Stimulated activated CD8-positive, alpha-beta memory T cell treated with anti-CD3 and anti-CD28 coated beads, Interleukin-15, amount 100 ng/mL, for 24 hours (primary cell): ENCODE data around the gene NFAT5.
A peak's percentile ranks its signal among the peaks of the same experiment; 100 is the strongest.
"Not testable (repeated sequence)": the region's sequence is repeated elsewhere in the genome, so short reads cannot be mapped to it uniquely, and the experiment has no call there.

Experiments used
- DNase-seq: peaks from one replicate; pipeline ENCODE4 v3.0.0-alpha.2; 2020; ENCODE audit warnings: low read depth

NFAT5 gene

GRCh38 chr16:69565671-69566239 is at the start of gene NFAT5:
Gene NFAT5, plus strand, starts transcription at chr16:69565966. Its CDS starts 336 bp downstream, at chr16:69566302.
- DNase-seq: peak; percentile 96

DNA sequence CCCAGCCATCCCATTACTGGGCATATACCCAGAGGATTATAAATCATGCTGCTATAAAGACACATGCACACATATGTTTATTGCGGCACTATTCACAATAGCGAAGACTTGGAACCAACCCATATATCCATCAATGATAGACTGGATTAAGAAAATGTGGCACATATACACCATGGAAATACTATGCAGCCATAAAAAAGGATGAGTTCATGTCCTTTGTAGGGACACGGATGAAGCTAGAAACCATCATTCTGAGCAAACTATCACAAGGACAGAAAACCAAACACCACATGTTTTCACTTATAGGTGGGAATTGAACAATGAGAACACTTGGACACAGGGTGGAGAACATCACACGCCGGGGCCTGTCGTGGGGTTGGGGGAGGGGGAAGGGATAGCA is 47.9 kb upstream of the NFAT5 start:
- not testable (repeated sequence) for DNase-seq

DNA sequence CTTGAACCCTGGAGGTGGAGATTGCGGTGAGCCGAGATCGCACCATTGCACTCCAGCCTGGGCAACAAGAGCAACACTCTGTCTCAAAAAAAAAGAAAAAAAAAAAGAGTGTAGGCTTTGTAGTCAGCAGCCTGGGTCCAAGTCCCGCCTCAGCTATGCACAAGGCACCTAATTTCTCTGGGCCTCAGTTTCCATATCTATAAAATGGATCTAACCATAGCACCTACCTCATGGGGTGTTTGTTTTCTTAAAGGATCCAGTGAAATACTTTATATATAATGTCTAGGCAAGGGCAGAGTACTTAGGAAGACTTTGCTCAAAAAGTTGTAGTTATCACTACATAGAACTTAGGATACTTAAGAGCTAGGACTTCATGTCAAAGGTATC is 45.4 kb upstream of the NFAT5 start:
- DNase-seq: no peak

DNA sequence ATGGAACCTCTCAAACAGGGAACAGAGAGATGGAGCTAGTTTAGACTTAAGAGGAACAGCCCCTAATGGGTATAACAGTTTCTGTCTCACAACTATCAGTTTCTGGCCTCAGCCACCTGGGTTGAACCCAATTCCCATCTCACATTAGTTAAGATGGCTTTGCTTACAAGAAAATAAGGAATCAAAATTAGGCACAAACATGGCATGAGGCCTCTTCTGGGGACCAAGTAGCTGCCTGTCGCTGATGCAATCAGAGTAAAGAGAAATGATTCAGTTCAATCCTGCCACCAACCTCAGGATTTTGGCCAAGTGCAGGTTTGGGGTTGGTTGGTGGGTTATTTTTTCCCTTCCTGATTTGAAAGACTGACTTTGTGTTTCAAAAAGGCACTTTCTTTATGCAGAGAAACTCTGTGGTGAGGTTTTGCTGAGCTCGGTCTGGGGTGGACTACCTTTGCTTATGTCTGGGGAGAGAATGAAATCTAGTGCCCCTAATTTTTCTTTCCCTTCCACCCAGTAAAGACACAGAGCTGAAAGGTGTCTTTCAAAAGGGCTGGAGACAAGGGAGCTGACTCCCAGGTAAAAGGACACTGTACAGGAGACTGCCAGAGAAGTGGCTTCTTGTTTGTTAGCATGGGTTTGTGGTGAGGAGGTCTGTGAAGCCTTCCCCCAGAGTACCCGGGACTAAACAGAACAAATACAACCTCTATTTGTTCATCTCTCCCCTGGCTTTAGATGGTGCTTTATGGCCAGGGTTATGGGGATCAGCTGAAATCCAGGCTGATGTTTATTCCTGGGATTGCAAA is 44.8 kb upstream of the NFAT5 start:
- no peak for DNase-seq

DNA sequence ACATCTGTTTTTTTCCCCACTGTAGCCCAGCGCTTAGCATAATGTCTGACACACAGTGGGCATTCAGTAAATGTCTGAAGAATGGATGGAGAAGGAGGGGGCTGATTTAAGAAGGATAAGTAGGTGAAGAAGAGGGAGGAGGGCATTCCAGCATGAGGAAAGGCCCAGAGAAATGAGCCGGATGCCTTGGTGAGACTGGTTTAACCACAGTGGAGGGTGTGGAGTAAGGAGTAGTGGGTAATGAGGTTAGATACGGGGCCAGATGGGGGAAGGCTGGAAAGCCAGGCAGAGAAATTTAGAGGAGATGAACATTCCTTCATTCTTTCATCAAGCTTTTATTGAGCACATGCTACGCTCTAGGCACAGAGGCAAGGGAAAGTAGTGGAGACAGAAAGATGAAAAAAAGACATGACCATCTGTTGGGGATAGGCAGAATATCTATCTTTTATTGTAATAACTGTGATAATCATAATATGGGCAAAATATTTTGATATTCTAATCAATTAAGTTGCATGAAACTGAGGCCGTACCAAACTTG is 43.7 kb upstream of the NFAT5 start:
- no peak for DNase-seq

GRCh38 chr16:69522732-69523404 is 42.9 kb upstream of the NFAT5 start:
- DNase-seq: no peak

DNA sequence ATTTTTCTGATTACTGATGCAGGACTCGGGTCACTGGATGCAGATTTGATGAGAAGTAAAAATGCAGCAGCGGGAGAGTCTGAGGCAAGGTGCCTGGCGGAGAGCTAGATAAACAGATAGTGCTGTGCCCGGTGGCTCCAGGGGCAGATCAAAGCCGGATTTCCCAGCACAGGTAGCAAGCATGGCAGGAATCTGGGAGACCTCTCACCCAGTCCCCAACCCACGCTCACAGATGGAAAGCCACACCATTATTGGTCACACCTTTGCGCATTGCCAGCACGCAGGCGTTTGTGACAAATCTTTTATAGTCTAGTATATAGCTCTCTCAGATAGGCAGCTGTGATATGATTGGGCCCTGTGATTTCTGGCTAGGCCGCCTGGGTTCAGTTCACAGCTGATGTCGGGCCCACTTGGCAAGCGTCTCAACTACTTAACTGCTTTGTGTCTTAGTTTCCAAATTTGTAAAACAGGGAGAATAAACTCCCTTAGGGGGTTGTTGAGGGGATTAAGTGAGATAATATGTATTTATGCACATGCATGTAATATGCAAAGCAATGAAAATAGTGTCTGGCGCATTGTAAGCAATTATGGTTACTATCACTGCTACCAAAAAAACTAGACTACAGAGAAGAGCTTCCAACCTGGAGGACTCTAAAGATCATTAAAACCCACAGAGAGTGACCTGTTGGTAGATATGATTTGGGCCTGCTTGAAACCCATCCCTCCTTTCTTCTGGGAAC is 42.0 kb upstream of the NFAT5 start:
- no peak for DNase-seq

DNA sequence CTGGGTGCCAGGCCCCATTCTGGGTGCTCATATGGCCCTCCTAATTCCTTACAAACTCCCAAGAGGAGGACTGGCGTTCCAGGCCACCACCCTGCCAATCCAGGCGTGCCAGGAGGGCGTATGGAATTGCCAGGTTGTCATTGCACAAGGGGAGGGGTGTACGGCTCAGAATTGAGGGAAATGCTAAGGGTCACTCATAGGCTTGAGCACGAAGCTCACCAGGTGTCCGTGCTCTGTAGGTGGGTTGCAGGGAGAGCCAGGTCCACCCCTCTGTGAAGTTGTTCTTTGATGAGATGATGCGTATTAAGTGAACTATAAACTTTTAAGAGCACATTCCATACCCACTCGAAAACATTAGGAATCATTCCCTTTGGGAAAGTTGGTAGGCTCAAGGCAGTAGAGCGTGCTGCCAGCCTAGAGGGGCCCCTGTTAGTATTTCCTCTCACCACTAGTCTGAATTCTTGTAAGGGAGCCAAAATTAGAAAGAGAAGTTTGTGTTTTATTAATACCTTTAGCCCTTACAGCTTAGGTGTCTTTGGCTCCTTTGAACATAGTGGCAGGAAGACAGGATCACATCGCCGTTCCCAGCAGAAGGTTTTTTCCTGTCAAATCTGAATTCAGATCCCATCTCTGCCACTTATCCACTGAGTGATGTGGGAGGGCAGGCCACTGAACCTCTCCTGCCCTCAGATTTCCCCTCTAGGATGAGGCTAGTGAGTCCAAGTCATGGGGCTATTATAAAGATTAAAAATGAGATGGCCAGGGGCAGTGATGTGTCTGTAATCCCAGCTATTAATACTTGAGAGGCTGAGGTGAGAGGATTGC is 38.7 kb upstream of the NFAT5 start:
- no peak for DNase-seq

DNA sequence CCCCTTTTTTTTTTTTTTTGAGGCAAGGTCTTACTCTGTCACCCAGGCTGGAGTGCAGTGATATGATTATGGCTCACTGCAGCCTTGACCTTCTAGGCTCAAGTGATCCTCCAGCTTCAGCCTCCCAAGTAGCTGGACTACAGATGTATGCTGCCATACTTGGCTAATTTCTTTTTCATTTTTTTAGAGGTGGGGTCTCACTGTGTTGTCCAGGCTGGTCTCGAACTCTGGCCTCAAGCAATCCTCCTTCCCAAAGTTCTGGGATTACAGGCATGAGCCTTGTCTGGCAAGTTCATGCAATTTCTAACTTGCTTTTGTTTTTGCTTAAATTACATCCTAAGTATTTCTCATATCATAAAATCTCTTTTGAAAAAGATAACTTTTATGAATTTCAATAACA is 33.8 kb upstream of the NFAT5 start:
- no peak for DNase-seq

- DNase-seq: no peak
These were observed 32.9 kb upstream of the NFAT5 start for GRCh38 chr16:69532641-69533455.

- DNase-seq: no peak
These were observed 31.0 kb upstream of the NFAT5 start for GRCh38 chr16:69534720-69535119.

DNA sequence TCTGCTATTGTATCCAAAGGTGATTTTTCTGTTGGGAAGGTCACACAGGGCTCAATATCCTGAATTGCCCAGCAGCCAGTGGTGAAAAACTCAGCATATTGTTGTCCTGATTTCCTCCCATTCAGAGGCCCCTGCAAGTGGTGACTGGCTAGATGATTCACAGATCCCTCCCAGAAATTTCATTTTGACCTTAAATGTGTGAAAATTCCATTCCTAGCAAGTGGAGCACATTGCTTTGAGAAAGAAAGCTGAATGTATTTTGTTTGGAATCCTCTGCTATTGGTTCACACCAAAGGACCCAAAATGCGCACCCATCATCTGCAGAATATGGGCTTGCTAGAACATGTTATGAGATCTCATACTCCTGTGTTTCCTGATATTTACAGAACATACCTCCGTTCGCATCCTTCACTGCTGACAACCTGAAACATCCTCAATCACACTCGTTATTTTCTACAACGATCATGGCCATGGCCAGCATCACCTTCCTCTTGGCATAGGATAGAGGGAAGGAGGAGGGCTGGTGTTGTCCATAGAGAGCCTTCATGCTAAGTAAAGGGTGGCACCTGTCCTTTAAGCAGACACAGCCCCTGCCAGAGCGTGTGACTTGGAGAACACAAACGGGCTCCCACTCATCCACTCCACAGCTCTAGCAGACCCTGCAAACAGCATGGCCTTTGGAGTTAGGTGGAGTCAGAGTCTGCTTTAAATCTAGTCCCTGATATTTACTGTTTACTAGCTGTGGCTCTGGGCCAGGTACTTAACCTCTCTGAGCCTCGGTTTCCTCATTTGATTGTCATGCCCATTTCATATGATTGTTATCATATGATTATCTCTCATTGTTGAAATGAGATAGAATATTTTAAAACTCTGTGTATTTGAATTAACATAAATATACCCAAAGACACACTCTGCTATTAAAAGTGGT is 30.4 kb upstream of the NFAT5 start:
- no peak for DNase-seq

DNA sequence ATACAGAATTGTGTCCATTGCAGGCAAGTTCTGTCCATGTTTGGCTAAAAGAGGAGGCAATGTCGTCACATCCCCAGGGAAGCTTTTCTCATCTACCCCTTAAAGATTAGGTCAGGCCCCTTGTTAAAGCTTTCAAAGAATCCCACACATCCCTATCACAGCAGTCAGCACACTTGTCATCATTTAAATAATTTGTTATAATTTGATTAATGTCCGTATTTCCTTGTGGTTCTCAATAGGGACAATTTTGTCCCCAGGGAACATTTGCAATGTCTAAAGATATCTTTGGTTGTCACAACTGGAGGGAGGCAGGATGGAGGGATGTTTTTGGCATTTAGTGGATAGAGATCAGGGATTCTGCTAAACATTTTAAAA is 28.1 kb upstream of the NFAT5 start:
- no peak for DNase-seq

DNA sequence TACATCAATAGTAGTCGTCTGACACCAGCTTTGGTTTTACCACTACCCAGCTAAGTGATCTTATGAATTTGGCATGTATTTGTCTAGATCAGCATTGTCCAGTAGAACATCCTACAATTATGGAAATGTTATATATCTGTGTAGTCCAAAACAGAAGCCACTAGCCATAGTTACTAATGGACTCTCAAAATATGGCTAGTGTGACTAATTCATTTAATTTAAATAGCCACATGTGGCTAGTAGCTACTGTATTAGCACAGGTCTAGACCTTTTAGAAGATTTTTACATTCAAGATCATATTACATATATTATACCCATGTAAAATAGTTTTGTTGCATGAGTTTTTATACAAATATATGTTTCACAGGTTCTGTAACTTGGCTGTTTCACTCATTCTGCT is 27.0 kb upstream of the NFAT5 start:
- DNase-seq: no peak

- DNase-seq: no peak
These were observed 22.8 kb upstream of the NFAT5 start for GRCh38 chr16:69542974-69543373.

- no peak for DNase-seq
These were observed 21.7 kb upstream of the NFAT5 start for GRCh38 chr16:69544088-69544487.

GRCh38 chr16:69546663-69547062 is 19.1 kb upstream of the NFAT5 start:
- not testable (repeated sequence) for DNase-seq

DNA sequence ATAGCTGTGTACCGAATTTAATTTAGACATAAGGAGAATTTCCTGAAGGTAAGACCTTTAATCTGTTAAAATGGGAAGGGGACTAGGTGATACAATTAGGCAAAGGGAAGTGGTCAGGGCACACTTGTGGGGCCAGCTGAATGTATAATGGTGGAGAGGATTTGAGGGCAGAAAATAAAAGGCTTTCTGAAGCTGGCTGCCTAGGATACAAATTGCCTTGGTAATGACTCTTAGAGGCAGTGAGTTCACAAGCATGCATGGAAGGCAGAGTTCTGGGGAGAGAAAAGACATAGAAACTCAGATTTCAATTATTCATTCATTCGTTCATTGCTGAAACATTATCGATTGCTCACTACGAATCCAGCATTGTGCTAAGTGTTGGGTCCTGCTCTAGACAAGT is 12.4 kb upstream of the NFAT5 start:
- no peak for DNase-seq

GRCh38 chr16:69554495-69554894 is 11.3 kb upstream of the NFAT5 start:
- DNase-seq: no peak

GRCh38 chr16:69555437-69555836 is 10.3 kb upstream of the NFAT5 start:
- DNase-seq: no peak
